Naive thymus-derived CD8-positive, alpha-beta T cell (primary cell): ENCODE data around the gene SLC15A4. TPM values are rescaled to one million over a fixed set of nuclear protein-coding genes. Genes with fewer than 3 reads are reported as not detected.

Experiments used
- ATAC-seq, 2 donors: fragments of 150-1000 bp; cut with Tn5 transposase in 1 of 2; sonication (Bioruptor Pico), chemical (Tn5 transposase) in 1 of 2; 1 replicate in 1 of 2; 2 replicates in 1 of 2; pipeline ENCODE4 v1.10.0; 2021; ENCODE audit warnings: mild to moderate bottlenecking in 2 of 2, moderate library complexity in 2 of 2
- POLR2A ChIA-PET: fragments of 350-600 bp; sonication (Branson Sonifier 250); formaldehyde crosslinking; loops from one replicate; lab custom pipeline; 2021; ENCODE audit warnings: antibody characterized with exemption; lab: Charles Lee
- DNase-seq, 10 donors: peaks; one replicate each; pipeline versions ENCODE4 v3.0.0 to v3.0.0-alpha.2; 2020 to 2022
- H3K27ac Mint-ChIP-seq, 10 donors: one replicate each; pipeline ENCODE4 v1.8.0; 2020 to 2022; ENCODE audit warnings: mild to moderate bottlenecking in 10 of 10, mixed read lengths in 10 of 10, moderate library complexity in 4 of 10, inconsistent platforms in 1 of 10
- H3K27me3 Mint-ChIP-seq, 5 donors: one replicate each; pipeline ENCODE4 v1.8.0; 2021 to 2022; ENCODE audit warnings: mixed read lengths in 5 of 5
- H3K36me3 Mint-ChIP-seq, 3 donors: one replicate each; pipeline ENCODE4 v1.8.0; 2020 to 2022; ENCODE audit warnings: mixed read lengths in 3 of 3, mild to moderate bottlenecking in 2 of 3, inconsistent platforms in 1 of 3
- H3K4me1 Mint-ChIP-seq, 4 donors: one replicate each; pipeline ENCODE4 v1.8.0; 2021 to 2022; ENCODE audit warnings: mixed read lengths in 4 of 4
- H3K4me3 Mint-ChIP-seq, 10 donors: one replicate each; pipeline ENCODE4 v1.8.0; 2020 to 2022; ENCODE audit warnings: mild to moderate bottlenecking in 10 of 10, mixed read lengths in 10 of 10, moderate library complexity in 6 of 10, inconsistent platforms in 1 of 10
- H3K9me3 Mint-ChIP-seq, 9 donors: one replicate each; pipeline ENCODE4 v1.8.0; 2020 to 2022; ENCODE audit warnings: mixed read lengths in 9 of 9, mild to moderate bottlenecking in 3 of 9, inconsistent platforms in 1 of 9, moderate library complexity in 1 of 9
- polyA plus RNA-seq, 3 donors: library from polyadenylated mRNA; unstranded; fragments of 300-500 nt; fragmentation: Illumina TruSeq; gene quantifications; one replicate each; pipeline ENCODE4 v1.2.3, GENCODE V29; 2021
- total RNA-seq, 8 experiments: library from RNA in 2 of 8; stranded (reverse) in 2 of 8; gene quantifications; one replicate each; pipeline ENCODE4 v1.2.3 and lab custom pipeline; 2021 to 2026

SLC15A4 gene
- total and polyA plus RNA-seq, 5 experiments from 2014 or later: 2.1 to 17.9 (median 14.3) TPM

GRCh38 chr12:128818065-128819022, 5.4 kb downstream of the SLC15A4 start:
- POLR2A ChIA-PET: no interaction called here
- Mint-ChIP-seq H3K4me1 (peaks cover 22 to 87% (median 66%) of the 10 kb centered on the region in 4 donors), H3K4me3 (peak overlapping the region in 5 of 10 donors; percentile 2 to 45 (median 15)), H3K36me3 (peaks cover 6 to 23% (median 7%) of the 10 kb centered on the region in 3 donors), H3K9me3 (no peaks in the 10 kb centered on the region), H3K27me3 (no peaks in the 10 kb centered on the region), H3K27ac (peak overlapping the region in 8 of 10 donors; percentile 9 to 84 (median 38))
- no peak for DNase-seq
- no peak for ATAC-seq

GRCh38 chr12:128817111-128818015, 6.4 kb downstream of the SLC15A4 start:
- no peak for DNase-seq
- Mint-ChIP-seq H3K27ac (peak overlapping the region in 7 of 10 donors; percentile 12 to 84 (median 43)), H3K4me3 (peak overlapping the region in 5 of 10 donors; percentile 3 to 40 (median 15)), H3K27me3 (no peaks in the 10 kb centered on the region), H3K9me3 (no peaks in the 10 kb centered on the region), H3K36me3 (peaks cover 7 to 29% (median 11%) of the 10 kb centered on the region in 3 donors), H3K4me1 (peaks cover 22 to 91% (median 67%) of the 10 kb centered on the region in 4 donors)
- ATAC-seq: no peak
- POLR2A ChIA-PET: no interaction called here

- Mint-ChIP-seq H3K36me3 (peaks cover 7 to 29% (median 11%) of the 10 kb centered on the region in 3 donors), H3K27me3 (no peaks in the 10 kb centered on the region), H3K4me3 (no peak overlapping the region), H3K27ac (peak overlapping the region in 1 of 10 donors; percentile 3), H3K9me3 (no peaks in the 10 kb centered on the region), H3K4me1 (peaks cover 20 to 90% (median 65%) of the 10 kb centered on the region in 4 donors)
- no peak for ATAC-seq
- DNase-seq: no peak
- POLR2A ChIA-PET: no interaction called here
These were observed 7.2 kb downstream of the SLC15A4 start for GRCh38 chr12:128816643-128816920.

- Mint-ChIP-seq H3K9me3 (no peaks in the 10 kb centered on the region), H3K4me1 (peaks cover 18 to 90% (median 65%) of the 10 kb centered on the region in 4 donors), H3K27ac (peak overlapping the region in 2 of 10 donors; percentile 3 to 47), H3K36me3 (peaks cover 7 to 29% (median 12%) of the 10 kb centered on the region in 3 donors), H3K27me3 (no peaks in the 10 kb centered on the region), H3K4me3 (peak overlapping the region in 2 of 10 donors; percentile 4 to 37)
- DNase-seq (no peak), ATAC-seq (no peak)
- POLR2A ChIA-PET: no interaction called here
These were observed 7.7 kb downstream of the SLC15A4 start for GRCh38 chr12:128815779-128816642.

GRCh38 chr12:128814411-128815261, 9.1 kb downstream of the SLC15A4 start:
- DNase-seq (no peak), ATAC-seq (no peak)
- peak overlapping the region in 1 of 10 donors; percentile 74 for H3K4me3 Mint-ChIP-seq
- H3K4me1 Mint-ChIP-seq: peaks cover 15 to 90% (median 65%) of the 10 kb centered on the region in 4 donors
- H3K9me3 Mint-ChIP-seq: no peaks in the 10 kb centered on the region
- no peaks in the 10 kb centered on the region for H3K27me3 Mint-ChIP-seq
- peaks cover 7 to 28% (median 13%) of the 10 kb centered on the region in 3 donors for H3K36me3 Mint-ChIP-seq
- POLR2A ChIA-PET: no interaction called here
- peak overlapping the region in 4 of 10 donors; percentile 32 to 88 (median 72) for H3K27ac Mint-ChIP-seq

- no peaks in the 10 kb centered on the region for H3K9me3 Mint-ChIP-seq
- POLR2A ChIA-PET: no interaction called here
- H3K4me3 Mint-ChIP-seq: no peak overlapping the region
- H3K27ac Mint-ChIP-seq: peak overlapping the region in 3 of 10 donors; percentile 2 to 81 (median 68)
- H3K4me1 Mint-ChIP-seq: peaks cover 12 to 88% (median 62%) of the 10 kb centered on the region in 4 donors
- ATAC-seq: no peak
- no peak for DNase-seq
- H3K27me3 Mint-ChIP-seq: no peaks in the 10 kb centered on the region
- peaks cover 7 to 30% (median 17%) of the 10 kb centered on the region in 3 donors for H3K36me3 Mint-ChIP-seq
These were observed 9.9 kb downstream of the SLC15A4 start for GRCh38 chr12:128813883-128814282.

GRCh38 chr12:128813392-128813791, 10.4 kb downstream of the SLC15A4 start:
- Mint-ChIP-seq H3K27ac (peak overlapping the region in 4 of 10 donors; percentile 2 to 81 (median 46)), H3K4me1 (peaks cover 10 to 83% (median 58%) of the 10 kb centered on the region in 4 donors), H3K36me3 (peaks cover 7 to 35% (median 15%) of the 10 kb centered on the region in 3 donors), H3K27me3 (no peaks in the 10 kb centered on the region), H3K4me3 (no peak overlapping the region), H3K9me3 (no peaks in the 10 kb centered on the region)
- POLR2A ChIA-PET: no interaction called here
- no peak for DNase-seq
- ATAC-seq: no peak

GRCh38 chr12:128811806-128812205, 12.0 kb downstream of the SLC15A4 start:
- no peak for ATAC-seq
- POLR2A ChIA-PET: no interaction called here
- Mint-ChIP-seq H3K27ac (peak overlapping the region in 4 of 10 donors; percentile 36 to 93 (median 41)), H3K4me1 (peaks cover 5 to 68% (median 43%) of the 10 kb centered on the region in 4 donors), H3K9me3 (no peaks in the 10 kb centered on the region), H3K27me3 (no peaks in the 10 kb centered on the region), H3K36me3 (peaks cover 7 to 50% (median 28%) of the 10 kb centered on the region in 3 donors), H3K4me3 (peak overlapping the region in 2 of 10 donors; percentile 41 to 61)
- DNase-seq: no peak

- H3K27me3 Mint-ChIP-seq: no peaks in the 10 kb centered on the region
- peak overlapping the region in 4 of 10 donors; percentile 6 to 79 (median 18) for H3K4me3 Mint-ChIP-seq
- H3K36me3 Mint-ChIP-seq: peaks cover 11 to 62% (median 39%) of the 10 kb centered on the region in 3 donors
- POLR2A ChIA-PET: interaction anchor here (0.6 kb wide), 1 partner anchor 12 kb away, joined by 6 read pairs; no protein-coding TSS in a partner anchor
- ATAC-seq (no peak), DNase-seq (no peak)
- peak overlapping the region in 8 of 10 donors; percentile 34 to 93 (median 38) for H3K27ac Mint-ChIP-seq
- peaks cover 5 to 55% (median 34%) of the 10 kb centered on the region in 4 donors for H3K4me1 Mint-ChIP-seq
- H3K9me3 Mint-ChIP-seq: no peaks in the 10 kb centered on the region
These were observed 13.3 kb downstream of the SLC15A4 start for GRCh38 chr12:128810182-128811127.

GRCh38 chr12:128808651-128809050, 15.1 kb downstream of the SLC15A4 start:
- Mint-ChIP-seq H3K4me3 (no peak overlapping the region), H3K4me1 (peaks cover 5 to 44% (median 28%) of the 10 kb centered on the region in 4 donors), H3K9me3 (no peaks in the 10 kb centered on the region), H3K27me3 (no peaks in the 10 kb centered on the region), H3K36me3 (peaks cover 8 to 71% (median 51%) of the 10 kb centered on the region in 3 donors), H3K27ac (peak overlapping the region in 2 of 10 donors; percentile 14 to 36)
- POLR2A ChIA-PET: no interaction called here
- ATAC-seq (no peak), DNase-seq (no peak)
